ENCODE measurements around the gene BMERB1. TPM values are rescaled to one million over a fixed set of nuclear protein-coding genes. Genes with fewer than 3 reads are reported as not detected.

BMERB1 gene
- total and polyA plus RNA-seq, 9 of the 15 experiments (the other 6 are each of a cell fraction or from before 2014, with no cell fraction given) = 0.29 to 2.9 (median 0.94) TPM

DNA sequence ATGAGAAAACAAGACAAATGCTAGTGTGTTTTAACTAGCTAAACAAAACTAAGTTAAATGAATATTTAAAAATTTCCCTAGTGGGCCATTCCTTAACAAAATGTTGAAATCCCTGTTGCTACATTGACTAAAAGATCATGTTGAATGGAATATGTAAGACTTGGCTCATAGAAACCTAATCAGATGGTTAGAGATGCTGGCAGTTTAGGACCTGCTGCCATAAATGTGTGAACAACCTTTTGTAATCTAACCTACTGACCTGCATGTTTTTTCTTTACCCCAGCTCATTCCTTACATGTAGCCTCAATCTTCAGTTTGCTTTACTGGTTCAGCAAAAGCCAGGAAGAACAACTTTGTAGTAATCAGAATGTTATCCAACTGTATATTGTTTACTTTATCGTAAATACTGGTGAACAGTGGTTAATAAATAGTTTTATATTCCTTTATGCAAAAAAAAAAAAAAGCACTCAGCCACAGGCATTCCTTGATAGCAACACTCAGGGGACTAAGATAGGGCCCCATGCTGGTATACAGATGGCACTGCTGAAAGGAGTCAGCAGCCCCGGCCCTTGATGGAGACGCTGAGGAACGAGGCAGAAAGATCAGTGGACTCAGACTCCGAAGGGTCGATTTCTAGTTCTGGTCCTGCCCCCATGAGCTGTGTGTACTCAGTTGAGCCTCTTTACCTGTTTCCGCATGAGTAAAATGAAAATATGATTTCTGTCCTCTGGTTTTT, 130.4 kb downstream of the BMERB1 start (continued):
- no peak for TF ChIP-seq FOSL1 (tag; conservative IDR thresholded peaks at IDR 0.05)
- TF ChIP-seq TBP (optimal IDR thresholded peaks at IDR 0.05; ENCODE audit: low read depth, low read length) = no peak
- no peak for TF ChIP-seq RBFOX2 (IDR thresholded peaks at IDR 0.05; ENCODE audit: low read depth, low read length)
- TF ChIP-seq BRF1 (IDR thresholded peaks at IDR 0.05; ENCODE audit: borderline replicate concordance, extremely low read depth, insufficient read length) = no peak
- TF ChIP-seq, protein P1, sequence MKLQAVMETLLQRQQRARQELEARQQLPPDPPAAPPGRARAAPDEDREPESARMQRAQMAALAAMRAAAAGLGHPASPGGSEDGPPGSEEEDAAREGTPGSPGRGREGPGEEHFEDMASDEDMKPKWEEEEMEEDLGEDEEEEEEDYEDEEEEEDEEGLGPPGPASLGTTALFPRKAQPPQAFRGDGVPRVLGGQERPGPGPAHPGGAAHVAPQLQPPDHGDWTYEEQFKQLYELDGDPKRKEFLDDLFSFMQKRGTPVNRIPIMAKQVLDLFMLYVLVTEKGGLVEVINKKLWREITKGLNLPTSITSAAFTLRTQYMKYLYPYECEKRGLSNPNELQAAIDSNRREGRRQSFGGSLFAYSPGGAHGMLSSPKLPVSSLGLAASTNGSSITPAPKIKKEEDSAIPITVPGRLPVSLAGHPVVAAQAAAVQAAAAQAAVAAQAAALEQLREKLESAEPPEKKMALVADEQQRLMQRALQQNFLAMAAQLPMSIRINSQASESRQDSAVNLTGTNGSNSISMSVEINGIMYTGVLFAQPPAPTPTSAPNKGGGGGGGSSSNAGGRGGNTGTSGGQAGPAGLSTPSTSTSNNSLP (IDR thresholded peaks at IDR 0.05; ENCODE audit: borderline replicate concordance, low read depth, low read length) = no peak
- TF ChIP-seq, protein P2, sequence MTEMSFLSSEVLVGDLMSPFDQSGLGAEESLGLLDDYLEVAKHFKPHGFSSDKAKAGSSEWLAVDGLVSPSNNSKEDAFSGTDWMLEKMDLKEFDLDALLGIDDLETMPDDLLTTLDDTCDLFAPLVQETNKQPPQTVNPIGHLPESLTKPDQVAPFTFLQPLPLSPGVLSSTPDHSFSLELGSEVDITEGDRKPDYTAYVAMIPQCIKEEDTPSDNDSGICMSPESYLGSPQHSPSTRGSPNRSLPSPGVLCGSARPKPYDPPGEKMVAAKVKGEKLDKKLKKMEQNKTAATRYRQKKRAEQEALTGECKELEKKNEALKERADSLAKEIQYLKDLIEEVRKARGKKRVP (CRISPR knock-in tag; IDR thresholded peaks at IDR 0.05) = no peak
- no peak for TF ChIP-seq ZNF764 (CRISPR knock-in tag; IDR thresholded peaks at IDR 0.05; ENCODE audit: low read depth)
- TF ChIP-seq, protein P3, sequence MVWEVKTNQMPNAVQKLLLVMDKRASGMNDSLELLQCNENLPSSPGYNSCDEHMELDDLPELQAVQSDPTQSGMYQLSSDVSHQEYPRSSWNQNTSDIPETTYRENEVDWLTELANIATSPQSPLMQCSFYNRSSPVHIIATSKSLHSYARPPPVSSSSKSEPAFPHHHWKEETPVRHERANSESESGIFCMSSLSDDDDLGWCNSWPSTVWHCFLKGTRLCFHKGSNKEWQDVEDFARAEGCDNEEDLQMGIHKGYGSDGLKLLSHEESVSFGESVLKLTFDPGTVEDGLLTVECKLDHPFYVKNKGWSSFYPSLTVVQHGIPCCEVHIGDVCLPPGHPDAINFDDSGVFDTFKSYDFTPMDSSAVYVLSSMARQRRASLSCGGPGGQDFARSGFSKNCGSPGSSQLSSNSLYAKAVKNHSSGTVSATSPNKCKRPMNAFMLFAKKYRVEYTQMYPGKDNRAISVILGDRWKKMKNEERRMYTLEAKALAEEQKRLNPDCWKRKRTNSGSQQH (CRISPR knock-in tag; IDR thresholded peaks at IDR 0.05) = no peak

Data from K562 (cell line).